WTC11 (cell line): ENCODE results near the gene UBXN11. TPM values are rescaled to one million over a fixed set of nuclear protein-coding genes. Genes with fewer than 3 reads are reported as not detected.

ENCODE experiments used
- ATAC-seq: fragments of 200-7000 bp; cut with Tn5 transposase; 2 replicates; pipeline ENCODE4 v1.10.0; 2021; ENCODE audit warnings: mild to moderate bottlenecking, moderate library complexity
- CTCF ChIA-PET: fragments of 300-600 bp; sonication (Branson Sonifier 250); formaldehyde crosslinking; loops from one replicate; lab custom pipeline; 2021; ENCODE audit warnings: antibody characterized with exemption; lab: Charles Lee
- POLR2A ChIA-PET: fragments of 350-600 bp; sonication (Branson Sonifier 250); formaldehyde crosslinking; loops from one replicate; lab custom pipeline; 2021; ENCODE audit warnings: antibody characterized with exemption; lab: Charles Lee
- DNase-seq: peaks from one replicate; pipeline ENCODE4 v3.0.0; 2021; ENCODE audit warnings: low spot score
- H3K27ac Mint-ChIP-seq: 2 replicates; pipeline ENCODE4 v1.8.0; 2021; ENCODE audit warnings: mixed read lengths
- H3K27me3 Mint-ChIP-seq: 2 replicates; pipeline ENCODE4 v1.8.0; 2021; ENCODE audit warnings: low read depth, mild to moderate bottlenecking, moderate library complexity, mixed read lengths
- H3K36me3 Mint-ChIP-seq: 2 replicates; pipeline ENCODE4 v1.8.0; 2021; ENCODE audit warnings: mixed read lengths
- H3K4me1 Mint-ChIP-seq: 2 replicates; pipeline ENCODE4 v1.8.0; 2022; ENCODE audit warnings: mixed read lengths
- H3K4me3 Mint-ChIP-seq: 2 replicates; pipeline ENCODE4 v1.8.0; 2021; ENCODE audit warnings: mild to moderate bottlenecking, moderate library complexity, mixed read lengths
- H3K9me3 Mint-ChIP-seq: 2 replicates; pipeline ENCODE4 v1.8.0; 2021; ENCODE audit warnings: mixed read lengths
- AFF4 ChIP-seq: sonication (generic); formaldehyde crosslinking; IDR thresholded peaks from 2 replicates; pipeline ENCODE4 v1.8.1; 2023; ENCODE audit warnings: mild to moderate bottlenecking, missing genetic modification reagents, borderline replicate concordance
- E2F5 ChIP-seq: sonication (generic); formaldehyde crosslinking; IDR thresholded peaks from 2 replicates; pipeline ENCODE4 v1.8.1; 2022; ENCODE audit warnings: mild to moderate bottlenecking, moderate library complexity, missing genetic modification reagents
- FOXP1 ChIP-seq: sonication (generic); formaldehyde crosslinking; IDR thresholded peaks from 2 replicates; pipeline ENCODE4 v1.8.0; 2022; ENCODE audit warnings: missing genetic modification reagents, mild to moderate bottlenecking, moderate library complexity, borderline replicate concordance
- GABPB1 ChIP-seq: sonication (generic); formaldehyde crosslinking; IDR thresholded peaks from 2 replicates; pipeline ENCODE4 v1.8.1; 2023; ENCODE audit warnings: mild to moderate bottlenecking, missing genetic modification reagents
- JAZF1 ChIP-seq: fragments of 250-450 bp; sonication (Bioruptor Pico); IDR thresholded peaks from 2 replicates; pipeline ENCODE4 v1.9.0; 2021; ENCODE audit warnings: moderate library complexity, mild to moderate bottlenecking, inconsistent platforms
- JUN ChIP-seq: sonication (generic); formaldehyde crosslinking; IDR thresholded peaks from 2 replicates; pipeline ENCODE4 v1.8.0; 2023; ENCODE audit warnings: mild to moderate bottlenecking, missing genetic modification reagents
- KAT7 ChIP-seq: sonication (generic); formaldehyde crosslinking; IDR thresholded peaks from 2 replicates; pipeline ENCODE4 v1.8.1; 2023; ENCODE audit warnings: missing genetic modification reagents, mild to moderate bottlenecking, borderline replicate concordance
- MXD4 ChIP-seq: fragments of 250-450 bp; sonication (Bioruptor Pico); IDR thresholded peaks from 2 replicates; pipeline ENCODE4 v1.8.0; 2021; ENCODE audit warnings: mild to moderate bottlenecking, moderate library complexity, borderline replicate concordance
- MYBL2 ChIP-seq: sonication (generic); formaldehyde crosslinking; IDR thresholded peaks from 2 replicates; pipeline ENCODE4 v1.8.1; 2023; ENCODE audit warnings: mild to moderate bottlenecking, moderate library complexity, missing genetic modification reagents
- NFATC4 ChIP-seq: fragments of 250-450 bp; sonication (Bioruptor Pico); IDR thresholded peaks from 2 replicates; pipeline ENCODE4 v1.9.0; 2021; ENCODE audit warnings: mild to moderate bottlenecking
- NFE2L1 ChIP-seq: sonication (generic); formaldehyde crosslinking; IDR thresholded peaks from 2 replicates; pipeline ENCODE4 v1.8.1; 2023; ENCODE audit warnings: missing genetic modification reagents
- NR2C2 ChIP-seq: sonication (generic); formaldehyde crosslinking; IDR thresholded peaks from 2 replicates; pipeline ENCODE4 v1.8.0; 2022; ENCODE audit warnings: mild to moderate bottlenecking, missing genetic modification reagents
- SP1 ChIP-seq: sonication (generic); formaldehyde crosslinking; conservative IDR thresholded peaks from 2 replicates; pipeline ENCODE4 v1.8.1; 2022; ENCODE audit warnings: missing genetic modification reagents
- TP53 ChIP-seq: sonication (generic); formaldehyde crosslinking; IDR thresholded peaks from 2 replicates; pipeline ENCODE4 v1.8.1; 2023; ENCODE audit warnings: mild to moderate bottlenecking, missing genetic modification reagents
- ZBTB21 ChIP-seq: sonication (generic); formaldehyde crosslinking; IDR thresholded peaks from 2 replicates; pipeline ENCODE4 v1.8.1; 2023; ENCODE audit warnings: mild to moderate bottlenecking, missing genetic modification reagents, borderline replicate concordance
- ZNF219 ChIP-seq: sonication (generic); formaldehyde crosslinking; IDR thresholded peaks from 2 replicates; pipeline ENCODE4 v1.8.0; 2023; ENCODE audit warnings: missing genetic modification reagents, mild to moderate bottlenecking, borderline replicate concordance
- ZNF263 ChIP-seq: sonication (generic); formaldehyde crosslinking; IDR thresholded peaks from 2 replicates; pipeline ENCODE4 v1.8.1; 2022; ENCODE audit warnings: low read depth, mild to moderate bottlenecking, moderate library complexity, missing genetic modification reagents
- ZNF396 ChIP-seq: fragments of 250-450 bp; sonication (Bioruptor Pico); IDR thresholded peaks from 2 replicates; pipeline ENCODE4 v1.8.0; 2021; ENCODE audit warnings: mild to moderate bottlenecking, moderate library complexity, borderline replicate concordance
- ZNF423 ChIP-seq: fragments of 250-450 bp; sonication (Bioruptor Pico); IDR thresholded peaks from 2 replicates; pipeline ENCODE4 v2.1.2; 2022; ENCODE audit warnings: mild to moderate bottlenecking, moderate library complexity
- ZNF671 ChIP-seq: fragments of 250-450 bp; sonication (Bioruptor Pico); IDR thresholded peaks from 2 replicates; pipeline ENCODE4 v1.8.0; 2021; ENCODE audit warnings: mild to moderate bottlenecking
- total RNA-seq: library from RNA; stranded (reverse); gene quantifications from 3 replicates; pipeline ENCODE4 v1.2.3, GENCODE V29; 2021
- TF ChIP-seq, protein P1 (sequence below): sonication (generic); formaldehyde crosslinking; IDR thresholded peaks from 2 replicates; pipeline ENCODE4 v1.8.1; 2022; ENCODE audit warnings: low read depth, mild to moderate bottlenecking, moderate library complexity, missing genetic modification reagents, borderline replicate concordance
- TF ChIP-seq, protein P2 (sequence below): sonication (generic); formaldehyde crosslinking; IDR thresholded peaks from 2 replicates; pipeline ENCODE4 v1.8.1; 2022; ENCODE audit warnings: mild to moderate bottlenecking, missing genetic modification reagents, moderate library complexity, borderline replicate concordance
- TF ChIP-seq, protein P3 (sequence below): sonication (generic); formaldehyde crosslinking; IDR thresholded peaks from 2 replicates; pipeline ENCODE4 v1.8.0; 2022; ENCODE audit warnings: missing genetic modification reagents

Gene UBXN11
- total RNA-seq, 1 experiment from 2014 or later: 14.1 TPM

DNA sequence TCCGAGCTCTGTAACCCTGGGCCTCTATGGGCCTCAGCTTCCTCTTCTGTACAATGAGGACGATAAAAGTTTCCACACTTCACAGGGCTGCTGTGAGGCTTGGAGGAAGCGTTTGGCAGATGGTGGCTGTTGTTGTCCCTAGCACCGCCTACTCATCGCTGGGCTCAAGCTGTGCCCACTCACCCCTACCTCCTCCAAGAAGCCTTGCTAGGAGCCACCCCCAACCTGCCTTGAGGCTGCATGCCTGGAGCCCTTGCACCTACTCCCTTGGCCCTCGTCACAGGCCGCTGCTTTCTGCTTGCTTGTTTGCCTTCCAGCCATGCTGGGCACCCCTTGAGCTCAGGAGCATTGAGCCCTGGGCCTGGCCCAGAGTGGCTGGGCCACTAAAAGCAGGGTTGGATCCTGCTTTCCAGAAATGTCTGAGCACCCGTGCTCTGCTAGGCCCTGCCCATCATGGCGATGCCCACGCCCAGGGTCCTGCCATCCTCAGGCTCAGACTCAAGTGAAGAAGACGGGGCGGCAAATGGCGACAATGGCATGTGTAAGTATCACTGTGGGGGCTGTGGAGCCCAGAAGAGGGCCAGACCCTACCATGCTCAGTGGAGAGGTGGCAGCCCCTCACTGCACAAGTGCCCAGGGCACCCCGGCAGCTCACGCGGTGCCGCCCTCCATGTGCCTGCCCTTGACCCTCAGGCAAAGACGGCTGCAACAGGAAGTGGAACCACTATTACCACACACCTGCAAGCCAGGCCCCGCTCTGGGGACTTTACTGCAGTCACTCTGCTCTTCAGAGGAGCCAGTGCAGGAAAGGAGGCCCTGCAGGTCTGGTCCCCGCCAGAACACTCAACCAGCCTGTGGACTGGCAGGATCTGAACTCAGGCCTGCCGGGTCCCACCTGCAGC lies 17.0 kb downstream of the UBXN11 start:
- Mint-ChIP-seq H3K4me3 (no peak overlapping the region), H3K27ac (no peak overlapping the region), H3K4me1 (peaks cover 30% of the 10 kb centered on the region), H3K36me3 (no peaks in the 10 kb centered on the region), H3K9me3 (no peaks in the 10 kb centered on the region), H3K27me3 (no peaks in the 10 kb centered on the region; the same call in 1 of the 2 replicates)
- ATAC-seq: no peak
- no peak for DNase-seq
- ChIA-PET POLR2A (interaction anchor here (0.6 to 0.7 kb wide), 2 partner anchors 42 to 74 kb away, joined by 3 read pairs; no protein-coding TSS in a partner anchor), CTCF (interaction anchor here (0.9 to 11.1 kb wide), 15 partner anchors 8 to 253 kb away, joined by 3 to 306 read pairs (median 4); partner anchors contain the start of genes CATSPER4, CD52, CEP85 and SH3BGRL3)
- TF ChIP-seq JUN (no peak), MYBL2 (no peak), ZNF396 (no peak), ZNF263 (CRISPR knock-in tag) (no peak), ZNF219 (CRISPR knock-in tag) (no peak), ZNF423 (CRISPR knock-in tag) (no peak), NR2C2 (CRISPR knock-in tag) (no peak), JAZF1 (no peak), NFATC4 (CRISPR knock-in tag) (no peak), FOXP1 (CRISPR knock-in tag) (no peak), MXD4 (no peak), GABPB1 (CRISPR knock-in tag) (no peak), E2F5 (CRISPR knock-in tag) (no peak), ZNF671 (no peak), SP1 (CRISPR knock-in tag) (no peak)
- TF ChIP-seq, protein P1, sequence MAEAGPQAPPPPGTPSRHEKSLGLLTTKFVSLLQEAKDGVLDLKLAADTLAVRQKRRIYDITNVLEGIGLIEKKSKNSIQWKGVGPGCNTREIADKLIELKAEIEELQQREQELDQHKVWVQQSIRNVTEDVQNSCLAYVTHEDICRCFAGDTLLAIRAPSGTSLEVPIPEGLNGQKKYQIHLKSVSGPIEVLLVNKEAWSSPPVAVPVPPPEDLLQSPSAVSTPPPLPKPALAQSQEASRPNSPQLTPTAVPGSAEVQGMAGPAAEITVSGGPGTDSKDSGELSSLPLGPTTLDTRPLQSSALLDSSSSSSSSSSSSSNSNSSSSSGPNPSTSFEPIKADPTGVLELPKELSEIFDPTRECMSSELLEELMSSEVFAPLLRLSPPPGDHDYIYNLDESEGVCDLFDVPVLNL (CRISPR knock-in tag): no peak
- TF ChIP-seq, protein P2, sequence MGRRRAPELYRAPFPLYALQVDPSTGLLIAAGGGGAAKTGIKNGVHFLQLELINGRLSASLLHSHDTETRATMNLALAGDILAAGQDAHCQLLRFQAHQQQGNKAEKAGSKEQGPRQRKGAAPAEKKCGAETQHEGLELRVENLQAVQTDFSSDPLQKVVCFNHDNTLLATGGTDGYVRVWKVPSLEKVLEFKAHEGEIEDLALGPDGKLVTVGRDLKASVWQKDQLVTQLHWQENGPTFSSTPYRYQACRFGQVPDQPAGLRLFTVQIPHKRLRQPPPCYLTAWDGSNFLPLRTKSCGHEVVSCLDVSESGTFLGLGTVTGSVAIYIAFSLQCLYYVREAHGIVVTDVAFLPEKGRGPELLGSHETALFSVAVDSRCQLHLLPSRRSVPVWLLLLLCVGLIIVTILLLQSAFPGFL: no peak

- DNase-seq (no peak), ATAC-seq (no peak)
- Mint-ChIP-seq H3K4me3 (no peak overlapping the region), H3K36me3 (no peaks in the 10 kb centered on the region), H3K27ac (no peak overlapping the region), H3K9me3 (no peaks in the 10 kb centered on the region), H3K27me3 (no peaks in the 10 kb centered on the region; the same call in 1 of the 2 replicates), H3K4me1 (peaks cover 30% of the 10 kb centered on the region)
- ChIA-PET POLR2A (interaction anchor here (0.6 kb wide), 1 partner anchor 43 kb away, joined by 3 read pairs; no protein-coding TSS in a partner anchor), CTCF (interaction anchor here (0.9 to 11.1 kb wide), 10 partner anchors 9 to 252 kb away, joined by 3 to 306 read pairs (median 4); partner anchors contain the start of genes CATSPER4, CD52, CEP85 and SH3BGRL3)
- TF ChIP-seq KAT7 (no peak), ZNF423 (CRISPR knock-in tag) (no peak), ZBTB21 (no peak), ZNF396 (no peak), TP53 (CRISPR knock-in tag) (no peak), NFE2L1 (CRISPR knock-in tag) (no peak), JUN (no peak), AFF4 (CRISPR knock-in tag) (no peak)
- TF ChIP-seq, protein P3, sequence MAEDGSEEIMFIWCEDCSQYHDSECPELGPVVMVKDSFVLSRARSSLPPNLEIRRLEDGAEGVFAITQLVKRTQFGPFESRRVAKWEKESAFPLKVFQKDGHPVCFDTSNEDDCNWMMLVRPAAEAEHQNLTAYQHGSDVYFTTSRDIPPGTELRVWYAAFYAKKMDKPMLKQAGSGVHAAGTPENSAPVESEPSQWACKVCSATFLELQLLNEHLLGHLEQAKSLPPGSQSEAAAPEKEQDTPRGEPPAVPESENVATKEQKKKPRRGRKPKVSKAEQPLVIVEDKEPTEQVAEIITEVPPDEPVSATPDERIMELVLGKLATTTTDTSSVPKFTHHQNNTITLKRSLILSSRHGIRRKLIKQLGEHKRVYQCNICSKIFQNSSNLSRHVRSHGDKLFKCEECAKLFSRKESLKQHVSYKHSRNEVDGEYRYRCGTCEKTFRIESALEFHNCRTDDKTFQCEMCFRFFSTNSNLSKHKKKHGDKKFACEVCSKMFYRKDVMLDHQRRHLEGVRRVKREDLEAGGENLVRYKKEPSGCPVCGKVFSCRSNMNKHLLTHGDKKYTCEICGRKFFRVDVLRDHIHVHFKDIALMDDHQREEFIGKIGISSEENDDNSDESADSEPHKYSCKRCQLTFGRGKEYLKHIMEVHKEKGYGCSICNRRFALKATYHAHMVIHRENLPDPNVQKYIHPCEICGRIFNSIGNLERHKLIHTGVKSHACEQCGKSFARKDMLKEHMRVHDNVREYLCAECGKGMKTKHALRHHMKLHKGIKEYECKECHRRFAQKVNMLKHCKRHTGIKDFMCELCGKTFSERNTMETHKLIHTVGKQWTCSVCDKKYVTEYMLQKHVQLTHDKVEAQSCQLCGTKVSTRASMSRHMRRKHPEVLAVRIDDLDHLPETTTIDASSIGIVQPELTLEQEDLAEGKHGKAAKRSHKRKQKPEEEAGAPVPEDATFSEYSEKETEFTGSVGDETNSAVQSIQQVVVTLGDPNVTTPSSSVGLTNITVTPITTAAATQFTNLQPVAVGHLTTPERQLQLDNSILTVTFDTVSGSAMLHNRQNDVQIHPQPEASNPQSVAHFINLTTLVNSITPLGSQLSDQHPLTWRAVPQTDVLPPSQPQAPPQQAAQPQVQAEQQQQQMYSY: no peak
Observed at GRCh38 chr1:26288311-26288941, 18.0 kb downstream of the UBXN11 start.
